IPS-11a (cell line): ENCODE measurements around the gene MOAP1.
"Not testable (repeated sequence)": the region's sequence is repeated elsewhere in the genome, so short reads cannot be mapped to it uniquely, and the experiment has no call there.

Experiments used
- H3K4me3 ChIP-seq: one replicate; pipeline ENCODE4 v1.5.1; 2013; ENCODE audit warnings: low read depth, low read length, control low read depth

The MOAP1 gene

GRCh38 chr14:93184391-93185348 is at the start of gene MOAP1, which contains the start of gene LYSET:
TSS of gene MOAP1 (minus strand) at chr14:93184897. CDS start at chr14:93184242, 655 bp downstream.
TSS of gene LYSET (plus strand) at chr14:93185317. CDS start at chr14:93185406, 89 bp downstream.
- H3K4me3 ChIP-seq, result peak within 1 kb of the TSS; percentile 96

GRCh38 chr14:93233078-93233477 is 48.4 kb upstream of the MOAP1 start:
- not testable (repeated sequence) for H3K4me3 ChIP-seq

- no peak overlapping the region for H3K4me3 ChIP-seq
Observed at GRCh38 chr14:93232159-93232558, 47.5 kb upstream of the MOAP1 start.

- H3K4me3 ChIP-seq, result no peak overlapping the region
Observed at GRCh38 chr14:93231129-93231979, 46.7 kb upstream of the MOAP1 start.

GRCh38 chr14:93230539-93230938 is 45.8 kb upstream of the MOAP1 start:
- no peak overlapping the region for H3K4me3 ChIP-seq

- H3K4me3 ChIP-seq, result no peak overlapping the region
Observed at GRCh38 chr14:93228550-93228949, 43.9 kb upstream of the MOAP1 start.

- no peak overlapping the region for H3K4me3 ChIP-seq
Observed at GRCh38 chr14:93223565-93223964, 38.9 kb upstream of the MOAP1 start.

- no peak overlapping the region for H3K4me3 ChIP-seq
Observed at GRCh38 chr14:93220509-93220908, 35.8 kb upstream of the MOAP1 start.

- no peak overlapping the region for H3K4me3 ChIP-seq
Observed at GRCh38 chr14:93219103-93219726, 34.5 kb upstream of the MOAP1 start.

GRCh38 chr14:93214598-93214997 is 29.9 kb upstream of the MOAP1 start:
- no peak overlapping the region for H3K4me3 ChIP-seq

- no peak overlapping the region for H3K4me3 ChIP-seq
Observed at GRCh38 chr14:93212432-93212831, 27.7 kb upstream of the MOAP1 start.

GRCh38 chr14:93207468-93208308 is 23.0 kb upstream of the MOAP1 start:
- H3K4me3 ChIP-seq, result peak overlapping the region; percentile 68

GRCh38 chr14:93206793-93207467 is 22.2 kb upstream of the MOAP1 start, which contains the start of the genes GON7 and UBR7:
TSS of gene GON7 (minus strand) at chr14:93207065. CDS start at chr14:93207037, 28 bp downstream.
TSS of gene UBR7 (plus strand) at chr14:93207256. CDS start at chr14:93207292, 36 bp downstream.
- peak within 1 kb of the TSS; percentile 68 for H3K4me3 ChIP-seq

GRCh38 chr14:93201155-93201704 is 16.5 kb upstream of the MOAP1 start:
- H3K4me3 ChIP-seq, result no peak overlapping the region

- H3K4me3 ChIP-seq, result no peak overlapping the region
Observed at GRCh38 chr14:93200553-93200952, 15.9 kb upstream of the MOAP1 start.

GRCh38 chr14:93199031-93199430 is 14.3 kb upstream of the MOAP1 start:
- no peak overlapping the region for H3K4me3 ChIP-seq

- no peak overlapping the region for H3K4me3 ChIP-seq
Observed at GRCh38 chr14:93195316-93195999, 10.8 kb upstream of the MOAP1 start.

- H3K4me3 ChIP-seq, result no peak overlapping the region
Observed at GRCh38 chr14:93186956-93187355, 2.3 kb upstream of the MOAP1 start.
